Measurements from ENCODE around the gene CTDSPL2.
"Not testable (repeated sequence)": the region's sequence is repeated elsewhere in the genome, so short reads cannot be mapped to it uniquely, and the experiment has no call there.

Gene CTDSPL2

DNA sequence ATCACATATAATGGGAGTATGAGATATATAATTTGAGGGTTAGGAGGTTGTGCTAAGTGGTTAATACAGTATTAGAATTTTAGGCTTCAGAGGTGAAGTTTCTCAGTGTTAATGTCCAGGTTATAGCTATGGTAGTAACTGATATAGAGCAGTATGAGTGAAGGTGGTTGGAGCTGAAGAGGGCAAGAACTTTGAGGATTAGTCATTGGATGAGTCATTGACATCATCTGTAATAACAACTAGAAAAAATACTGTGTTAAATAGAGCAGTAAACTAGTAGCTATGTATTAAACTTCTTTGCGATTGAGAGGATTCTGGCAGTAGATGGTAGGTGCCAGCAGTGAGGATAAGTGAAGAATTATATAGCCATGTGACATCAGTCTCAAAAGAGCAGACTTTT lies 62.0 kb downstream of the CTDSPL2 start:
- DNase-seq: no peak

DNA sequence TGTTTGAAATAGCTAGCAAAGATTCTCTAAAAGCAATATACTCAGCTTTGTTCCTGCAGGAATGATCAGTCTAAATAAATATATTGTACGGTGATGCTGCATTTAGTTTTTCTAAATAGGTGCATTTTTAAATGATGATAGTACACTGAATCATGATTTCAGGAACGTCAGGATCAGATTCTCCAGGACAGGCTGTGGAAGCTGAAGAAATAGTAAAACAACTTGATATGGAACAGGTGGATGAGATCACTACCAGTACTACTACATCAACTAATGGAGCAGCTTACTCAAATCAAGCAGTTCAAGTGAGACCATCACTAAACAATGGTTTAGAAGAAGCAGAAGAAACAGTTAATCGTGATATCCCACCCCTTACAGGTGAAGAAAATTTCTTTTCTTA lies 63.2 kb downstream of the CTDSPL2 start:
- DNase-seq: no peak

DNA sequence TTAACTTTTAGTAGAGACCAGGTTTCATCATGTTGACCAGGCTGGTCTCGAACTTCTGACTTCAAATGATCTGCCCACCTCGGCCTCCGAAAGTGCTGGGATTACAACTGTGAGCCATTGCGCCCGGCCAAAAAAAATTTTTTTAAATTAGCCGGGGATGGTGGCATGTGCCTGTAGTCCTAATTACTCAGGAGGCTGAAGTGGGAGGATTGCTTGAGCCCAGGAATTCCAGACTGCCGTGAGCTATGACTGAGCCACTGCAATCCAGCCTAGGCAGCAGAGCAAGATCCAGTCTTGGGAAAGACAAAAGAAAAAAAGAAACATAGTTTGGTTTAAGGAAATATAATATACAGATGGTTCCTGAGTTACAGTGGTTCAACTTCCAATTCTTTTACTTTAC lies 64.6 kb downstream of the CTDSPL2 start:
- DNase-seq: no peak

DNA sequence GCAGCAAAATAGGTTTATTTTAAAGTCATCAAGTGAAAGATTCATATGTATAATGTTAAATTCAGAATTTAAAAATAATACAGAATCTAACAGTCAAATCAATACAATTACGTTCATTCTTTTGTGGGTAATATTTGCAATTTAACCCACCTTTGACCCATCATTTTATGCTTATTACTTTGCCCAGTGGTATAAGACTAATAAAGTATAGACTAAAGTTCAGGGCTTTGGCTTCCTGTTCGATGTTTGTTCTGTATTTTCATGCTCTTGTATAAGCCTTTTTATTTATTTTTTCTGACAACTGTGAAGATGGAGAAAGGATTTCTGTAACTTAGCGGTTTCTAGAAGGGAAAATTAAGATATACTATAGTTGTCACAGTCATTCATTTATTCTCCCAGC lies 65.2 kb downstream of the CTDSPL2 start:
- no peak for DNase-seq

DNA sequence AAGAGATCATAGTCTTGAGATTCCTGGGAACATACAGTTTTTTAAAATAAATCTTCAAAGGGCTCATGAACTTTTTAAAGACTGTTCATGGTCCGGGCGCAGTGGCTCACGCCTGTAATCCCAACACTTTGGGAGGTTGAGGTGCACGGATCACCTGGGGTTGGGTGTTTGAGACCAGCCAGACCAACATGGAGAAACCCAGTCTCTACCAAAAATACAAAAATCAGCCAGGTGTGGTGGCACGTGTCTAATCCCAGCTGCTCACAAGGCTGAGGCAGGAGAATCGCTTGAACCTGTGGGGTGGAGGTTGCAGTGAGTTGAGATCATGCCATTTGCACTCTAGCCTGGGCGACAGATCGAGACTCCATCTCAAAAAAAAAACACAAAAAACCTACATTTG lies 68.1 kb downstream of the CTDSPL2 start:
- DNase-seq: no peak

DNA sequence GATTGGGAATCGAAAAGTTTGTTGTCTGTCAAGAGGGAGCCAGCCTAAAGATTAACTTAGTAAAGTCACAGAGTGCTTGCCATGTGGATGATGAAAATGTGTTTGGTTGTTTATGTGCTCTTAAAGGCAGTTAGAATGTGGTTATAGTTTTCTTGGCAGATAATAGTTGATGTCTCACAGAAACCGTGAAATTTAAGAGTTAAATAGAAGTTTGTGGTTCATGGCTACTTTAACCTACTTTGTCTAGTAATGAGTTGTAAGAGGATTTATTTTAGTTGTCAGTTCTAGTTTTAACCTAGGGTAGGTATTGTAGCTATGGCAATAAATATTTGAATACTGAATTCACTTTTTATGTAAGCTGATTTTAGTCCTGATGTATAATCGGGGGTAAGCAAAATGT lies 73.1 kb downstream of the CTDSPL2 start:
- no peak for DNase-seq

DNA sequence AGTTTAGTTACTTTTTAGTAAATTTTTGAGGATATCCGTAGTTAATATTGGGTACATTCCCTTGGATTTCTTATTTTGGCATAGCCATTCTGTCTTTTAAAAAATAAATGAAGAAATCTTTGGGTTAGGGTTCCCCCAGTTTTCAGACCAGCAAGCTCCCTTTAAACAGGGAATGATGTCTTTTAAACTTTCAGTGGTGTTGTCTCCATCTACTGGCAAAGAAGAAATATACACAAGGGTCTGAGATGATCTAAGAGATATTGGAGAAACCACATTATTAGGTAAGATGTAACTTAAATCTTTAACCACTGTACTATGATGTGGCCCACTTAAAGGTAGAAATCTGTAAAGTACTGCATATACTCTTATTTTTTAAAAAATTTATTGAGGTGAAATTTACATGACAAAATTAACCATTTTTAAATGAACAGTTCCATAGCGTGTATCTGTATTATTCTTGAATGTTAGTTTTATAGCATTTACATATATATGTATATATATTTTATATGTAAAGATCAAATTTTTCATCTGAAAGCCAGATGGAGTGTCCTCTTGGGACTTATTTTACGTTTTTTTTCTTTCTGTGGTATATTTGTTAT lies 74.4 kb downstream of the CTDSPL2 start:
- DNase-seq: no peak

DNA sequence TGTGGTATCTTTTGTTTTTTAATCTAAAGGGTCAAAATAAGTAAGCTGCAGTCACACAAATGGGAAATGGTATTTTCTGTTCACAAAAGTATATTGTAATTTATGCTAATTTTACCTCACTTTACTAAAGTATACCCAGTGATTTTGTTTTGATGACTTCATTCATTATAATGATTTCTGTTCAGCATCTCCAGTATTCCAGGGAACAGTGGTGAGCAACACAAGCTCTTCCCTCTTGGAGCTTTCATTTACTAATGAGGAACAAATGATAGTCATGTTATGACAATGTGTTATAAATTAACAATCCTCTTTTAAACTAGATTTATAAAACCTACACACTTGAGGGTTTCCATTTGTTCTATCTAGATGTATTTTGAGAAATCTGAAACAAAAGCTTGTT lies 89.0 kb downstream of the CTDSPL2 start:
- DNase-seq: no peak

DNA sequence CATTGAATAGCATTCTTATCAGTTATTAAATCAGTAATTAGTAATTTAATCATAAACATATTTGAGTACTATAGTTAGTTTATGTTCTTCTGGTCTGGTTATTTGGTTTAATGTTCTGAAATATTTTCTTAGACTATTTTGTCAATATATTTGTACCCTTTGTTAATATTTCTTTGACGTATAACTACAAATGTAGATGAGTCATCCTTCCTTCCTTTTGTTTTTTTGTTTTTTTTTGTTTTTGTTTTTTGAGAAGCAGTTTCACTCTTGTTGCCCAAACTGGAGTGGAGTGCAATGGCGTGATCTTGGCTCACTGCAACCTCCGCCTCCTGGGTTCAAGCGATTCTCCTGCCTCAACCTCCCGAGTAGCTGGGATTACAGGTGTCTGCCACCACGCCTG lies 92.1 kb downstream of the CTDSPL2 start:
- DNase-seq: no peak

DNA sequence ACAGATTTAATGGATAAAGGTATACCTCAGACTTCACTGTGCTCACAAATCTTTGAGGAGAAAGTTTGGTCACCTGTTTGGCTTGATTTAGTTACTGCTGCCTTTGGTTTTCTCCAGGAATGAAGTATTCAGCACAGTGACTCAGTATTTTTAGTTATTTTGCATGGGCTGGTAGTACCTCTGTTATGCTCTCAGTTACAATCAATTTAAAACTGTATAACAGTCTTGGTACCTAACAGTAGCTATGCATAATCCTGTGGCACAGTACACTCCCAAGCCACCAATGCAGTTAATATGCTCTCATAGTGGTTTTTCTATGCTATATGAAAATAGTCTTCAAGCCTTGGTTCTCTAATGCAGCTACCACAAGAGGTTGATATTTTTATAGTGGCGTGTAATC lies 97.6 kb downstream of the CTDSPL2 start:
- no peak for DNase-seq

DNA sequence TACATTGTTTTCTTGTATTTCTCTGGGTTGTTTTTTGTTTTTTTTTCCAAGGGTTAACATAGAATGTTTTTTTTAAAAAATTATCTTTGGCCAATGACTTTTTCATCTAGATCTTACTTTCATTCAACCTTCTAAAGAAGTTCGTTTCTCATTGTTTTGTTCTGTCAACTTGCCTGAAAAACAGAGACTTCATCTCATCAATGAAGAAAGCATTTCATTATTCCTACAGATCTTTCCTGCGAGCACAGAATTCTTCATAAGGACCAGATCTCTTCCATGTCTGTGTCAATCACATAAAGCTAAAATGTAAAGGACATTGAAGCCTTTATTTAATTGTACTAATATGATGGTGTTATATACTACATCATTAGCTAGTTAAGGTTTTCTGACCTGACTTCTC lies 99.8 kb downstream of the CTDSPL2 start:
- DNase-seq: no peak

DNA sequence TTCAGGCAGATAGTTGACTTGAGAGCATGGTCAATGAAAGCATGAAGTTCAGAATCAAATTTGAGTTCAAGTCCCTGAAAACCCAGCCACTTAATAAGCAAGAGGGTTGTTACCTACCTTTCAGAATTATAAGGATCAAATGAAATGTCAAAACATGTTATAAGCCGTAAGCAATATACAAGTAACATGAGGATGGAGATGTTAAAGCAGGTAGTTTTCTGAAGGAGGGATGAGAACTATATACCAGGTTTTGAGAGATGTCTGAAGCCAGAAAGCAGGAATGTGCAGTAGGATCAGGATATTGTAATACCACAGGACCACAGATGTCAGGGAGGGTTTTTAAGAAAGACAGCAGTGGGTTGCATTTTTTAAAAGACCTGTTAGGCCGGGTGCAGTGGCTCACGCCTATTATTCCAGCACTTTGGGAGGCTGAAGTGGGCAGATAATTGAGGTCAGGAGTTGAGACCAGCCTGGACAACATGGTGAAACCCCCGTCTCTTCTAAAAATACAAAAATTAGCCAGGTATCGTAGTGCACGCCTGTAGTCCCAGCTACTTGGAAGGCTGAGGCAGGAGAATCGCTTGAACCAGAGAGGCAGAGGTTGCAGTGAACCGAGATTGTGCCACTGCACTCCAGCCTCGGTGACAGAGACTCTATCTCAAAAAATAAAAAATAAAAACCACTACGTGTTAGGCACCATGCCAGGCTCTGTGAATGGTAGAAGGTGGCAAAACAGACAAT lies 102.6 kb downstream of the CTDSPL2 start:
- DNase-seq: no peak

DNA sequence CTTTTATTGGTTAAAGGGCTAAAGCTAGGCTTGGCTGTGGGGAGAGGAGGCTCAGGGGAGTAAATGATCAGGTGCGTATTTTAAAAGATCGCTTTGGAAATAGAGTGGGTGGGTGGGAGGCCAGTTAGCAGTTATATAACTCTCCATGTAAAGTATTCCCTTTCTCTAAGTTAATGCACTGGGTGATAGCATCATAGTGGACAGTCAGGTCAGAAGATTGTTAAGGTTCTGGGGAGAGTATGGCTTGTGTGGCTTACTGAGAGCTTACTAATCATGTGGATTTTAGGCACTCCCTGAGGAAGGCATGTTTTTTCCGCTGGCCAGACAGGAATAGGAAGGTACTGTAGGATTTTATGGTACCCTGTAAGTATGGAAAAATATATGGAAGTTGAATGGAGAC lies 103.2 kb downstream of the CTDSPL2 start:
- DNase-seq: no peak

DNA sequence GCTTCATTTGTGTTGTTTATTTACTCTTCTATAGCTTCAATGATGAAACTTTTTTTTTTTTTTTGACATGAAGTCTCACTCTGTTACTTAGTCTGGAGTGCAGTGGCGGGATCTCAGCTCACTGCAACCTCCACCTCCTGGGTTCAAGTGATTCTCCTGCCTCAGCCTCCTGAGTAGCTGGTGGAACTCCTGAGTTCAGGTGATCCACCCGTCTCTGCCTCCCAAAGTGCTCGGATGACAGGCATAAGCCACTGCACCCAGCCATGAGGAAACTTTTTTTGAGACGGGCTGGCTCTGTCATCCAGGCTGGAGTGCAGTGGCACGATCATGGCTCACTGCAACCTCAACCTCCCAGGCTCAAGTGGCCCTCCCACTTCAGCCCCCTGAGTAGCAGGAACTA lies 104.8 kb downstream of the CTDSPL2 start:
- not testable (repeated sequence) for DNase-seq

DNA sequence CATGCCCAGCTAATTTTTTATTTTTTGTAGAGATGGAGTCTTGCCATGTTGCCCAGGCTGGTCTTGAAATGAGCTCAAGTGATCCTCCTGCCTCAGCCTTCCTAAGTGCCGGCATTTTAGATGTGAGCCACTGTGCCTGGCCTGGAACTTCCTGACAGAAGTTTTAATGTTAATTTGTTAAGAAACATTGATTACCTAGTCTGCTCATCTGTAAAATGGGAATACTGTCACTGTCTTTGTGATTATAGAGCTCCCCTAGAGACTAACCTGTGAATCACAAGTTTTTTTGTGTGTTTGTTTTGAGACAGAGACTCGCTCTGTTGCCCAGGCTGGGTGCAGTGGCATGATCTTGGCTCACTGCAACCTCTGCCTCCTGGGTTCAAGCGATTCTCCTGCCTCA lies 105.3 kb downstream of the CTDSPL2 start:
- DNase-seq: no peak

DNA sequence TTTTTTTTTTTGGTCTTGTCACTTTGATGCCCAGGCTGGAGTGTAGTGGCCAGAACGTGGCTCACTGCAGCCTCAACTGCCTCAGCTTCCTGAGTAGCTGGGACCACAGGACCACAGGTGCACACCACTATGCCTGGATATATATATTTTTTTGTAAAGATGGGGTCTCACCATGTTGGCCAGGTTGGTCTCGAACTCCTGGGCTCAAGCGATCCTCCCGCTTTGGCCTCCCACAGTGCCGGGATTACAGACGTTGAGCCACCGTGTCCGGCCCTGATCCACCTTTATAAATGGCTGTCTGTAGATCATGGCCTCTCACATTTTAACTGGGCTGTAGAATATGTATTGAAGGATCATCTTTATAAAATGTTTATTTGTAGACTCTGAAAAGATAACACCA lies 107.7 kb downstream of the CTDSPL2 start:
- DNase-seq: no peak

DNA sequence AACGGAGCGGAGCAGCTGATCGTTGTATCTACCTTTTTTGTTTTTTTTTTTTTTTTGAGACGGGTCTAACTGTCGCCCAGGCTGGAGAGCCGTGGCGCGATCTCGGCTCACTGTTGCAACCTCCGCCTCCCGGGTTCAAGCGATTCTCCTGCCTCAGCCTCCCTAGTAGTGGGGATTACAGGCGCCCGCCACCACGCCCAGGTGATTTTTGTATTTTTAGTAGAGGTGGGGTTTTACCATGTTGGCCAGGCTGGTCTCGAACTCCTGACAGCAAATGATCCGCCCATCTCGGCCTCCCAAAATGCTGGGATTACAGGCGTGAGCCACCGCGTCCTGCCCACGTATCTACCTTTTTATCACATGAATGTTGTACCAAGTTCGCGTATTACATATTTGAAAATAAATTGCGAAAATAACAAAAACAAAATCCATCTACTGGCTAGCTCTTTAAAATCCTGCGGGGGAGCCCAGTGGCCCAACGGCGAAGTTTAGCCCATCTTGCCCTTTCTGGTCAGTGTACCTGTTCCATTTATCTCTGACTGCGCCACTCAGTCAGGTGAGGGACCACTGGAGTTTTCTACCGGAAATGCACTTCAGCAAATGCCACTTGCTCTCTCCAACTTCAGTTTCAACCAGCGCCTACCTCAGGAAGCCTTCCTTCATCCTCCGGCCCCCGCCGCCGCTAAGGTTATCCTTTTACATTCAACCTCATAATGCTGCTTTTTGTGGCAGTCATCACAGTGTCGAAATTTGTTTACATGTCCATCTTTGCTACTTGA lies 108.3 kb downstream of the CTDSPL2 start:
- DNase-seq: peak; percentile 41

DNA sequence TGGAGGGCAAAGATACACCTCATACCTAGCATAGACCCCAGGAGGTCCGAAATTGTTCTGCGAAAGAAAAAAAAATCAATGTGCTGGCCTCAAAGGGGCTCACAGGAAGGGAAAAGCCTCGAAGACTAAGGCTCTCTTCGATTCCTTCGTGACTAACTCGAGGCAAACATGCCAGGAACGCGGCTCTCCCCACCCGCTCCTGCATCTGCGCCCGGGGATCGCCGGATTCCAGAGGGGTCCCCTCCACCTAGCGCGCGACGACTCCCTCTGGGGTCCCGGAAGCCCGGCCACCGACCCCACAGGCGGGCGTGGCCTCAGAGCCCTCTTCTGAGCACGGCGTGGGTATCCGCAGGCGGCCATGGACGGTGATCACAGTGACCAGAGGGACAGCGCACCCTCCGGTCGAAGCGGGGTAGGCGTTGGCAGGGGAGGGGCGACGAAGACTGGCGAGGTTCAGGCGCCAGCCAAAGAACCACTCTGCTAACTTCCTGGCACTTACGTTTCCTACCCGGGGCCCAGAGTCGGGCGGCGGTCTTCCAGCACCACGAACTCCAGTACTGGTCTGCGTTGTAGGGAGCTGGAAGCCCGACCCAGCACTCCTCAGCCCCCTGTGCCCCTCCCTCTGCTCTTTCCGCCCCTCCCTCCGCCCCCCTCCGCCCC lies 109.0 kb downstream of the CTDSPL2 start:
- no peak for DNase-seq

DNA sequence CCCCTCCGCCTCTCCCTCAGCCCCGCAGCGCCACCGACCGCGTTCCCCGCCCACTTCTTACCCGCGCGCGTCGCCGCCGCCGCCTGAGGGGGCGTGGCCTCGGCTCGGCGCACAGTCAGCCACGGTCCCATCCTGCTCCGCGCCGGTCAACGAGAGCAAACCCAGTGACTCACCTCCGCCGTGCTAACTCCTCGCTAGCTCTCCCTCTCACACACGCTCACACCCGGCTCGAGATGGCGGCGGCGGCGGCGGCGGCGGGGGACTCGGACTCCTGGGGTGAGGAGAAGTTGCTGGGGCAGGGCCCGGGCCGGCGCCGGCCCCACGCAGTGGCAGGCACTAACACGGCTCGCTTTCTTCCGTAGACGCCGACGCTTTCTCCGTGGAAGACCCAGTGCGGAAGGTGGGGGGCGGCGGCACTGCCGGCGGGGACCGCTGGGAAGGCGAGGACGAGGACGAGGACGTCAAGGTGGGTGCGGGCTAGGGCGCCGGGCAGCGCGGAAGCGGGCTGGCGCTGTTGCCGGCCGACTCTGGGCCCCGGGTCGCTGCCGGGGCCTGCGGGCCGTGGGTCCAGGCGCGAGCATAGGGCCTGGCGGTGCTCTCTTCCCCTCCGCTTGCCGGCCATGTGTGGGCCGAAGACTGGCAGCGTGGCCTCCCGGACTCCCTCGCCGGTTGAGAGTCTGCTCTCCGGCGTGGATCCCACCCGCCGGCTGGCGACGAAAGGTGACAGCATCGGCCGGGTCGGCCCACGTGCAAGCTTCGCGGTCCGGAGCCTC lies 109.7 kb downstream of the CTDSPL2 start, which contains the start of gene EIF3J:
Gene EIF3J (plus strand): TSS at position 186 of the 773 bp plus-strand sequence. CDS start 48 bp downstream, at position 234.
- peak; percentile 95 for DNase-seq

DNA sequence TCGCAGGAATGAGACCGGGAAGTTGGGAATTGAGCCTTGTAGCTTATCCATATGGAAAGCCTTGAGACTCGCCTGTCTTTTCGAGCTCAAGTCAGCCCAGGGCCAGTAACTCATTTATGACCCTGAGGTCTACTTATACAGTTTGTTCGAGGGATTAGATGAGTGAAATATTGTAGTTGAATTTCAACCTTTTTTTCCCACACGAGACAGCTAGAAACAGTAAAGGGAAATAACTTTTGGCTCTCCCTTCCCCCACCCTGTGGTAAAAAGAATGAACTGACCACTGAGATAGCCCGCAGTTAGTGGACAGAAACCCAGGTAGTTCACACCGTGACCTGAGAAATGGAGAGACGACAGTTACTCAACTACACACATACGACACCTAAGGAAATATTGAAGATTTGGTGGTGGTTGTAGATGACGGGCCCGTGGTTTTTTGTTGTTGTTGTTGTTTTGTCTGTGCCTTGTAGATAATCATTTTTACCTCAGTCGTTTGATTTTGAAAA lies 110.4 kb downstream of the CTDSPL2 start:
- no peak for DNase-seq

DNA sequence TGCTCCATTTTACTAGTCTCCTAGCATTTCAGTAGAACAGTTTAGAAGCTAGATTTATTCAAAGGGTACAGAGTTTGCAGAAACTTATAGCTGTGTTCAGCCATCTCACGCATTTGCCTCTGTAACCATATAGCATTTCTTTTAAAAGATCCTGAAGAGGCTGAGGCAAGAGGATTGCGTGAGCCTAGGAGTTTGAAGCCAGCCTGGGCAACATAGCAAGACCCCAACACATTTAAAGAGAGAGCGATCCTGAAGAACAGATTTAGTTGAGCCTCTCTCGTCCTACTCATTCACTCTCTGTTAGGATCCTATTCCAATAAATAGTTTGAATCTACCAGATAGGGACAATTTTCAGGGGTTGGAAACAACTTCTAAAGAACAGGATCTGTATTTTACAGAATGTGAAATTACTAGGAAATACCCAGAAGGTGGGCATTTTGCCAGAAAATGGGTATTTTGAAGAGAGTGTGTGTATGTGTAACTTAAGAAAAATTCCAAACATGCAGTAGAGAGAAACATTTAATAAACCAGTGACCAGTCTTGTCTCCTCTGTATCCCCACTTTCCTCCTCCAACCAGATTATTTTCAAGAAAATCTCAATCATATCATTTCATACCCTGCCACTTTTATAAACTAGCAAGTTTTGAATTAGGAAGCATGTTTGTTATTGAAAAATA lies 114.0 kb downstream of the CTDSPL2 start:
- DNase-seq: no peak

DNA sequence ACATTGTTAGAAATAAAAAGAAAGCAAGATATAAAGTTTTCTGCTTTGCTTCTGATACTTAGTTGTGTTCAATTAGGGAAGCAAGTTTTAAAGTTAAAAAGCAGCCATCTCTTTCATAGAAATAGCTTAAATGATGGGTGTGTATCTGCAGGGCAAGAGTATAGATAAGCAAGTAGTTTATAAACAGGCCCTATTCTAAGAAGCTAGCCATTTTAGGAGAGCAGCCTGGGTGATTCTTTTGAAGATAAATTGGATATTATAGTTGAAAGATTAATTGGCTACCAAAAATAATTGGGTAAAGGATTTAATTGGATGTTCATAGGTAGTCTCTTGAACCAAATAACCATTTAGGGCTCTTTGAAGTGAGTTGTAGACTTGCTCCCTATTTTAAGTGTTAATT lies 115.2 kb downstream of the CTDSPL2 start:
- no peak for DNase-seq

Data from activated CD4-positive, alpha-beta T cell treated with anti-CD3 and anti-CD28 coated beads for 48 hours (primary cell).